ENCODE data around the gene MTREX.

MTREX gene

DNA sequence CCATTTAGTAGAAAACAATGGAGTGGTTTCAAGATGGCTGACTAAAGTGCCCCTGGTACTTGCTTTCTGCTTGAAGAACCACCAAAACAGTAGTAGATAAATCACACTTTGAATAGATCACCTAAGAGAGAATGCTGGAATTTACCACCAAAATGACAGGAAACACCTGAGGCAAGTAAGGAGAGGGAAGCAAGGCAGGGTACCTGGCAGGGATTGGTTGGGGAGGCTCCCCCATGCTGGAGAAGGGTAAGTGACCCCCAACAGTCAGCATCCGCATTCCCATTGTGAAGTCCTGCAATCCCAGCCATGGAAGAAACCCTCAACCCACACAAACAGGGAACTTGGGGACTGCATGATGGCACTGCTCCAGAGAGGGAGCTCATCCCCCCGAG is 121.4 kb downstream of the MTREX start:
- no peak for DNase-seq (ENCODE audit: low read depth in 2 of 2)

- DNase-seq (ENCODE audit: low read depth in 2 of 2), result no peak
Observed at GRCh38 chr5:55429613-55430253, 121.9 kb downstream of the MTREX start.

GRCh38 chr5:55432549-55432948 is 124.8 kb downstream of the MTREX start:
- no peak for DNase-seq (ENCODE audit: low read depth in 2 of 2)

DNA sequence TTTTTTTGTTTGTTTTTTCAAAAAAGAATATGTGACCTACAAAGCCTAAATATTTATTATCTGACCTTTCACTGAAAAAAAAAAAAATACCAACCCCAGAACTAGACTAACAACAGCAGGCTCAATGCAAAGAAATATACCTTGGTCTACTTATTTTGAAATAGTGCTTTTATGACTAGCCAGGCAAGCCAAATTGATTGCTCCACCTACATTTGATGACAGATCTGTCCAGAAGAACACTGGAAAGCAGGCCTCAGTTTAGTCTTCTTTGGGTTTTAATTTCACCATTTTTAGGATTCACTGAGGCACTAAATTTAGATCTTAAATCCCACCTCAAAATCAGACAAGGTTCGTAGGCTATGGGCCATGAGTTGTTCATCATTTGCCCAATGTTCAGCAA is 129.7 kb downstream of the MTREX start:
- no peak for DNase-seq (ENCODE audit: low read depth in 2 of 2)

GRCh38 chr5:55437859-55438206 is 130.0 kb downstream of the MTREX start:
- no peak for DNase-seq (ENCODE audit: low read depth in 2 of 2)

- DNase-seq (ENCODE audit: low read depth in 2 of 2), result no peak
Observed at GRCh38 chr5:55438998-55439397, 131.2 kb downstream of the MTREX start.

- no peak for DNase-seq (ENCODE audit: low read depth in 2 of 2)
Observed at GRCh38 chr5:55440188-55440646, 132.4 kb downstream of the MTREX start.

DNA sequence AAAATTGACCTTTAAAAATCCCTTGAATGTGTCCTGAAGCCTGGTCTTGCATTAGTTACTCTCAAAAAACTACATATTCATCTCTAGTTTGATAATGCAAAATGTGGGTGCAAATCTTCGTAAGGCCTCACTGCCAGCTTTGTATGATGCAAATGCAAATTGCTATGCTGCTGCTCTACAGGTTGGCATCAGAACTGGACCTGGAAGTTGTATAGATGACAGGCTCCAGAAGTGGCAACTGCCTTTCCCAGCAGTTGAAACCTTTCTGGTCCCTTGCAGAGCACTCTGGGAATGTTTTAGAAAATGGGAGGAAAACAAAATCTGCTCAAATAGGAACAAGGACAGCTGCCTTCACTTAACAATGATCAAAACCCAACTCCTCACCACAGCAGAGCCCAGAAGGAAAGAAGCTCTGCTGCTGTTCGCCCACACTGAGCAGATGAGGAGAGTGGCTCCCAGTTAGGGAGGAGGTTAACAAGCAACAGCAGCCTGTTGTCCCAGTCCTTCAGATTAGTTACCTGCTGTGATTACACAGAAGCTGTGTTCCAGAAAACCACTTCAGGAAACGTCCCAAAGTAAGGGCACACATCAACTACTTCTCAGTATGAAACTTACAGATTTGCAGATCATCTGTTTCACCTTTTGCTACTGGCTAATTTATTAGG is 133.4 kb downstream of the MTREX start:
- DNase-seq (ENCODE audit: low read depth in 2 of 2), result no peak

GRCh38 chr5:55441954-55442353 is 134.2 kb downstream of the MTREX start:
- DNase-seq (ENCODE audit: low read depth in 2 of 2), result no peak

DNA sequence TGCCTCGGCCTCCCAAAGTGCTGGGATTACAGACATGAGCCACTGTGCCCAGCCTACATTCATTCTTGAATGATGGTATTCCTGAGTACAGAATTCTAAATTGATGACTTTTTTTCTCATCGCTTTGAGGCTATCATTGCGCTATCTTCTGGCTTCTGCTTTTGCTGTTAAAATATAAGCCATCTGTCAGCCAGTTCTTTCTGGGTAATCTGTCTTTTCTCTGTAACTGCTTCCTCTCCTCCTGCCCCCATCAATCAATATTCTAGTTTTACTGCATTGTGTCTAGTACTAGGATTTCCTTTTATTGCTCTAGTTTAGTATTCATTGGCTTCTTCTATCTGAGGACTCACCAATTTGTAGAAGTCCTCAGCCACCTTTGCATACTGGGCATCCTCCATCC is 138.0 kb downstream of the MTREX start:
- no peak for DNase-seq (ENCODE audit: low read depth in 2 of 2)

GRCh38 chr5:55446640-55447351 is 139.0 kb downstream of the MTREX start:
- no peak for DNase-seq (ENCODE audit: low read depth in 2 of 2)

DNA sequence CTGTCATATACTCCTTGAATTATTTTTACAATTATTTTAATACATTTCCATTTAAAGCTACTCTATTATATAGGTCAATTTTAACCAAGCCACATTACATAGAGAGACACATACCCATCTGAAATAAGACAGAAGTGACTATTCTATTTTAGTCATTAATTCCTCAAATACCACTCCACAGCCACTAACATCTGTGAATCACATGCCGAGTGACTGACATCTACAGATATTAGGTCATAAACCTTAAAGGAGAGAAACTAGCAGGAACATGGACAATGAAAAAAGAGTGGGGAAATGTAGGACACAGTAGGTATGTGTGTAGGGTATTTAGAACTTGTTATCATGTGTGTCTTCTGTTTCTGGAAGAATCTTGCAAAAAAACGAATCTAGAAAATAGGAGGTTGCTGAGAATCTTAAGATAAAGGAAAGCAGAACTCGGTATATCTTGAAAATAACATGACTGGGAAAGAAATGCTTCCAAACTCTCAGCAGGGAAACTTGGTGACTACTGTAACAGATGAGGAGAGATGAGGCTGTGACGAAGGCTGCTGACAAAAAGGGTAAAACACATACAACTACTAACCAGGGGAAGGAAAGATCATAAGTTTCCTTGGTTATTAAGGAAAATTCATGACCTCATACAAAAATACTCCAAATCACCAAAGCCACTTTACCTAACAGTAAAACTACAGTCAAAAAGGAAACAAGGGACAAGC is 142.4 kb downstream of the MTREX start:
- DNase-seq (ENCODE audit: low read depth in 2 of 2), result no peak

DNA sequence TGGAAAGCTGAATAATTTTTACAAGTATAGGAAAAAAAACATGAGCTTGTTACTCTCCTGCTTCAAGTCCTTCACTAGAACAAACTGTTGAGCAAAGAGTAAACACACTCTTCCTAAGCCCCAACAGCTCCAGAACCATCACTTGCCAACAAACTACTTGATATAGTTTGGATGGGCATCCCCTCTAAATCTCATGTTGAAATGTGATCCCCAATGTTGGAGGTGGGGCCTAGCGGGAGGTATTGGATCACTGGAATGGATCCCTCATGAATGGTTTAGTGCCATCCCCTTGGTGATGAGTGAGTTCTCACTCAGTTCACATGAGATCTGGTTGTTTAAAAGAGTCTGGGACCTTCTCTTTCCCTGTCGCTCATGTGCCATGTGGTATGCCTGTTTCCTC is 144.2 kb downstream of the MTREX start:
- no peak for DNase-seq (ENCODE audit: low read depth in 2 of 2)

DNA sequence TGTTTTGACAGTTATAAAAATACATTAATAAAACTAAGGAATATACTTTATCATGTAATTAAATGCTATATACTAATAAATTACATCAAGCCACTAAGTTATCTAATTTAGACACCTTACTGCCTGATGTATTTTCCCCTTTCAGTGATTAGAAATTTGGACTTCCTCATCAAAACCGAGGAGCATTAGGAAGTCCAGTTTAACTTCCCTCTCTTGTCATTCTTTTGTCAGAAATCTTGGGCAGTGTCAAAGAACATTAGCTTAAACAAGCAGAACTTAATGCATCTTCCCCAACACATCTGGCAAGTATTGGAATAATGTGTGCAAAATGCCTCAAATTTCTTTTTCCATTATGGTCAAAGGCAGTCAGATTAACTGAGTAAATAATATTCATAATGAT is 145.4 kb downstream of the MTREX start:
- DNase-seq (ENCODE audit: low read depth in 2 of 2), result no peak

DNA sequence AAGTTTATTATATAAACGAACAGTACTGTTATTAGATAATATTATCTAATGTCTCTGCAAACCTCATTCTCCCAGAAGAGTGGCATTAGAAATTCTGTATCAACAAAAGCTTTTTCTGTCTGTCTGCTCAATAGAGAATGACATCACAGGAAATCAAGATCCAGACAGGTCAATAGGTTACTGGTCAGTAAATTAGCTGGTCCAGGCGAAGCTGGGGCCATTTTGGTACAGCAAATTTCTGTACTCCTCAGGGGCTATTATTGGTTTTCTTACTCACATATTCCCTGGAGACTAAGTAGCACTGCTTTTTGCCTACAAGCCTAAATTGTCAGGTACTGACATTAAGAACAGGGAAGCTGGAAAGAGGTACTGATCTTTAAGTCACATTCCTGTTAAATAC is 146.5 kb downstream of the MTREX start:
- DNase-seq (ENCODE audit: low read depth in 2 of 2), result no peak

DNA sequence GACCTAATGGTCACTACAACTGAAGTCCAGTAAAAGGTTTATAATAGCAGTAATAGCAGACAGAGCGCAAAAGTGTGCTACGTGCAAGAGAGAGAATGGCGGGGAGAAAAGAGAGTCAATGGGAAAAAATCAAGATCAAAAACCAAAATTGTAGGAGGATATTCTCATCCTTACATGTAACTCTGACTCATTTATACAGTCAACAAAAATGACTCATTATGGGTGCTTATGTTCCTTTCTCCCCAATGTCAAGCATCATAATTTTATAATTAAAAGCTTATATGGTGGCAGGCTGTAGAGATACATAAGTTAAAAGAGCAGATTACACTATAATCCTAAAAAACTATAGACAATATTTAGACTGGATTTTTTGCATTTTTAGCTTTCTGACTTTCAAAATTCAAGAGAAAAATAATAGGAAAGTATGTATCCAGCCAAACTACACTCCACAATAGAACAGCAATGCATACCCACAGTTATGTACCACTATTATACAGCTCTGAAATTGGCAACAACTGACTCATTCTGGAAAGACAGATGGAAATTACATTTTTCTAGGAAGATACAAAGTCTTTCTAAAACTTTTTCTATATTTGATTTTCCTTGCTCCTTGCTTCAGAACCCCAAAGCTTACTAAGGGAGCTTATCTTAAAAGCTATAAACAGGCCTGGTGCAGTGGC is 148.6 kb downstream of the MTREX start:
- no peak for DNase-seq (ENCODE audit: low read depth in 2 of 2)

GRCh38 chr5:55459572-55459971 is 151.8 kb downstream of the MTREX start:
- DNase-seq (ENCODE audit: low read depth in 2 of 2), result no peak

DNA sequence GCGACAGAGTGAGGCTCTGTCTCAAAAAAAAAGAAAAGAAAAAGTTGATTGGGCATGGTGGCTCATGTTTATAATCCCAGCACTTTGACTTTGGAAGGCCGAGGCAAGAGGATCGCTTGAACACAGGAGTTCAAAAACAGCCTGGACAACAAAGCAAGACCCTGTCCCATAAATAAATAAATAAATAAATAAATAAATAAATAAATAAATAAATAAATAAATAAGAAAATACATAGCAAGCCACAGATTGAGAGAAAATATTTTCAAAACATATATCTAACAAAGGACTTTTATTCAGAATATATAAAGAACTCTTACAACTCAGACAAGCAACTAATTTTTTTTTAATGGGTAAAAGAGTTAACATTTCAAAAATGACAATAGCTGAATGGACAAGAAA is 155.8 kb downstream of the MTREX start:
- DNase-seq (ENCODE audit: low read depth in 2 of 2), result no peak

- DNase-seq (ENCODE audit: low read depth in 2 of 2), result no peak
Observed at GRCh38 chr5:55467862-55468551, 160.2 kb downstream of the MTREX start.

GRCh38 chr5:55469839-55470238 is 162.1 kb downstream of the MTREX start:
- DNase-seq (ENCODE audit: low read depth in 2 of 2), result no peak

DNA sequence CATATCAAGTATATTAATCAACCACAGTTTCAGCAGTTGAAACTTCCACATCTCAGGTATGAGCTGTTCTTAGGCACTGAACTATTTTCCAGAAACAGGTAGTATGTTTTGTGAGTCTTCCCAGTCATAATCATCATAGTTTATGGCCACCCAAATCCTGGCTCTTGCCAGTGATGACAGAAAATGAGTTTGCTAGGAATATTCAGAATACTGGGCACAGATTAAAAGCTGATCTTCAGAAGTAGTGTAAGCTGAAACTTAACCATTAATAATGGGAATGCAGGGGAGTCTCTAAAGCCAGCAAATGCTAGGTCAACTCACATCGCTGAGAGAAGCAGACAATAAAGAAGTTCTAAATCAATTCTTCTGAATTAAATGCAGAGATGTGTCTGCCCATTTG is 162.5 kb downstream of the MTREX start:
- DNase-seq (ENCODE audit: low read depth in 2 of 2), result no peak

Data from stimulated activated CD8-positive, alpha-beta memory T cell treated with anti-CD3 and anti-CD28 coated beads, Interleukin-15, amount 100 ng/mL, for 4 hours (primary cell).